Measurements from ENCODE around the gene SMAD3.

GRCh38 chr15:67017311-67017710, 48.1 kb upstream of the SMAD3 start:
- TF ChIP-seq, protein P1, sequence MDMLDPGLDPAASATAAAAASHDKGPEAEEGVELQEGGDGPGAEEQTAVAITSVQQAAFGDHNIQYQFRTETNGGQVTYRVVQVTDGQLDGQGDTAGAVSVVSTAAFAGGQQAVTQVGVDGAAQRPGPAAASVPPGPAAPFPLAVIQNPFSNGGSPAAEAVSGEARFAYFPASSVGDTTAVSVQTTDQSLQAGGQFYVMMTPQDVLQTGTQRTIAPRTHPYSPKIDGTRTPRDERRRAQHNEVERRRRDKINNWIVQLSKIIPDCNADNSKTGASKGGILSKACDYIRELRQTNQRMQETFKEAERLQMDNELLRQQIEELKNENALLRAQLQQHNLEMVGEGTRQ (IDR thresholded peaks at IDR 0.05; ENCODE audit: low read depth, low read length), result no peak
- TF ChIP-seq CTCF (conservative IDR thresholded peaks at IDR 0.05; ENCODE audit: low read depth, low read length), result no peak
- TF ChIP-seq MXI1 (IDR thresholded peaks at IDR 0.05; ENCODE audit: borderline replicate concordance, low read depth, low read length), result no peak
- TF ChIP-seq MAFK (IDR thresholded peaks at IDR 0.05; ENCODE audit: low read depth, low read length), result no peak
- no peak for TF ChIP-seq POLR2A (IDR thresholded peaks at IDR 0.05; ENCODE audit: low read depth, low read length)
- TF ChIP-seq CEBPB (IDR thresholded peaks at IDR 0.05; ENCODE audit: low read depth, low read length), result no peak
- TF ChIP-seq RCOR1 (IDR thresholded peaks at IDR 0.05; ENCODE audit: insufficient replicate concordance, low read length), result no peak
